CD4-positive, alpha-beta T cell treated with Interleukin-4 for 1 hour (primary cell): ENCODE results near the gene SOX15.
"Not testable (repeated sequence)": the region's sequence is repeated elsewhere in the genome, so short reads cannot be mapped to it uniquely, and the experiment has no call there.

ENCODE experiments used
- DNase-seq, 2 donors: peaks; one replicate each; pipeline ENCODE4 v3.0.0-alpha.2; 2020 to 2022

The SOX15 gene

GRCh38 chr17:7606280-7606679, 16.4 kb upstream of the SOX15 start:
- no peak for DNase-seq

DNA sequence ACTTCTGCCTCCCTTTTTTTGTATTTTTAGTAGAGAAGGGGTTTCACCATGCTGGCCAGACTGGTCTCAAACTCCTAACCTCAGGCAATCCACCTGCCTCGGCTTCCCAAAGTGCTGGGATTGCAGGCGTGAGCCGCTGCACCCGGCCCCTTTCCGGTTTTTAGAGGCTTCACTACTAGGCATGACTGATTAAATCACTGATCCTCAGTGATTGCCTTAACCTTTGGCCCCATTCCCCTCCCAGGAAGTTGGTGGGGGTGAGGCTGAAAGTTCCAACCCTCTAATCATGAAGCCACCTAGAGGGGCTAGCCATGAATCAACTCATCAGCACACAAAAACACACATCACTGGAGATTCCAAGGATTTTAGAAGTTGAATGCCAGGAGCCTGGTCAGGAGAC, 7.7 kb upstream of the SOX15 start:
- DNase-seq, result not testable (repeated sequence)

GRCh38 chr17:7593296-7593695, 3.4 kb upstream of the SOX15 start:
- DNase-seq, result no peak

- no peak for DNase-seq
Observed at GRCh38 chr17:7592422-7593021, 2.6 kb upstream of the SOX15 start.

GRCh38 chr17:7591596-7591995, 1.7 kb upstream of the SOX15 start:
- DNase-seq, result no peak

- no peak for DNase-seq
Observed at GRCh38 chr17:7590743-7591142, 849 bp upstream of the SOX15 start.

- peak; percentile 74 to 77 for DNase-seq
Observed at GRCh38 chr17:7589204-7589868, 558 bp downstream of the SOX15 start.

GRCh38 chr17:7588553-7589203, 1.2 kb downstream of the SOX15 start:
- DNase-seq, result no peak

DNA sequence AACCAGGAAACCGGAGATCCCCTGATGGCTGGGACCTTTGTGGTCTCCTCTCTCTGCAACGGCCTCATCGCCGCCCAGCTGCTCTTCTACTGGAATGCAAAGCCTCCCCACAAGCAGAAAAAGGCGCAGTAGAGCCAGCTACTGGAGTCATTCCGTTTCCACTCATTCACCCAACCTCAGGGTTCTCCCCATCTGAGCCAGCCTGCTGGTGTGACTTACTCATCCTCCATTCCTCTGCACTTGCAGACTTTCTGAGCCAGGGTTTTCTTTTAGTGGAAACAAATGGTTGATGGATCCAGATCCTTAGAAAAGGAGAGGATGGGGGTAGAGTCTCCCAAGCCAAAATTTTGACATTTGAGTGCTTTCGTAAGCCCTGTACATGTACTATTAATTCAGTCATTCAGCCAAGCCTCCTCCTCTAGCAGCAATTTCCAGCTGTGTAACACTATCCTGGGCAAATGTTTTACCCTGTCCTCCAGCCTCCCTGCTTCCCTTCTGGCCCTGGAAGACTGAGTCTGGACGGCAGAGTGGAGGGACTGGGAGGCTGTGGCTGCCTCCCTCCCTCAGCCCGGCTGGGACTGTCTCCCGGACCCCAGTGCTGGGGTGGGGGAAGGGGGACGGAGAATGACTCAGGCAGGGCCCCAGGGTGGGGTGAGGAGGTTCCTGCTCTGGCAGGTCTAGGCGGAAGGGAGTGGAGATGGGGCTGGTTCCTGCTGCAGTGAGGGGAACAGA, 2.3 kb downstream of the SOX15 start:
- DNase-seq, result no peak

- DNase-seq, result no peak
Observed at GRCh38 chr17:7586673-7587419, 3.0 kb downstream of the SOX15 start.

GRCh38 chr17:7583253-7584109, 6.4 kb downstream of the SOX15 start, which contains the start of gene MPDU1:
TSS of gene MPDU1 (plus strand) at chr17:7583852. CDS start at chr17:7583863, 11 bp downstream.
- DNase-seq, result peak; percentile 96 to 97

- no peak for DNase-seq
Observed at GRCh38 chr17:7582396-7583252, 7.3 kb downstream of the SOX15 start.

GRCh38 chr17:7580604-7581575, 9.0 kb downstream of the SOX15 start:
- DNase-seq, result no peak

DNA sequence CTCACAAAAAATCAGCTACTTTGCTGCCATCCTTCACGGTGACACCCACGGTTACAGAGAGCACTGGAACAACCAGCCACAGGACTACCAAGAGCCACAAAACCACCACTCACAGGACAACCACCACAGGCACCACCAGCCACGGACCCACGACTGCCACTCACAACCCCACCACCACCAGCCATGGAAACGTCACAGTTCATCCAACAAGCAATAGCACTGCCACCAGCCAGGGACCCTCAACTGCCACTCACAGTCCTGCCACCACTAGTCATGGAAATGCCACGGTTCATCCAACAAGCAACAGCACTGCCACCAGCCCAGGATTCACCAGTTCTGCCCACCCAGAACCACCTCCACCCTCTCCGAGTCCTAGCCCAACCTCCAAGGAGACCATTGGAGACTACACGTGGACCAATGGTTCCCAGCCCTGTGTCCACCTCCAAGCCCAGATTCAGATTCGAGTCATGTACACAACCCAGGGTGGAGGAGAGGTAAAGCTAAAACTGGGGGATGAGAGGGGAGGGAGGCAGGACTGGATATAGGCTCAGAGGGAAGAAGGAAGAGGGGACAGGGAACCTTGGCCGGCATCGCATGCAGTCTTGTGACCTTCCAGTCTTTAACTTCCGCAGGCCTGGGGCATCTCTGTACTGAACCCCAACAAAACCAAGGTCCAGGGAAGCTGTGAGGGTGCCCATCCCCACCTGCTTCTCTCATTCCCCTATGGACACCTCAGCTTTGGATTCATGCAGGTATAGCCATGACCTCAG, 9.9 kb downstream of the SOX15 start:
- DNase-seq, result peak in 1 of 2 donors; percentile 58

GRCh38 chr17:7579001-7579833, 10.7 kb downstream of the SOX15 start, which contains the start of gene CD68:
TSS of gene CD68 (plus strand) at chr17:7579638. CDS start at chr17:7579678, 40 bp downstream.
- peak; percentile 70 to 86 for DNase-seq

DNA sequence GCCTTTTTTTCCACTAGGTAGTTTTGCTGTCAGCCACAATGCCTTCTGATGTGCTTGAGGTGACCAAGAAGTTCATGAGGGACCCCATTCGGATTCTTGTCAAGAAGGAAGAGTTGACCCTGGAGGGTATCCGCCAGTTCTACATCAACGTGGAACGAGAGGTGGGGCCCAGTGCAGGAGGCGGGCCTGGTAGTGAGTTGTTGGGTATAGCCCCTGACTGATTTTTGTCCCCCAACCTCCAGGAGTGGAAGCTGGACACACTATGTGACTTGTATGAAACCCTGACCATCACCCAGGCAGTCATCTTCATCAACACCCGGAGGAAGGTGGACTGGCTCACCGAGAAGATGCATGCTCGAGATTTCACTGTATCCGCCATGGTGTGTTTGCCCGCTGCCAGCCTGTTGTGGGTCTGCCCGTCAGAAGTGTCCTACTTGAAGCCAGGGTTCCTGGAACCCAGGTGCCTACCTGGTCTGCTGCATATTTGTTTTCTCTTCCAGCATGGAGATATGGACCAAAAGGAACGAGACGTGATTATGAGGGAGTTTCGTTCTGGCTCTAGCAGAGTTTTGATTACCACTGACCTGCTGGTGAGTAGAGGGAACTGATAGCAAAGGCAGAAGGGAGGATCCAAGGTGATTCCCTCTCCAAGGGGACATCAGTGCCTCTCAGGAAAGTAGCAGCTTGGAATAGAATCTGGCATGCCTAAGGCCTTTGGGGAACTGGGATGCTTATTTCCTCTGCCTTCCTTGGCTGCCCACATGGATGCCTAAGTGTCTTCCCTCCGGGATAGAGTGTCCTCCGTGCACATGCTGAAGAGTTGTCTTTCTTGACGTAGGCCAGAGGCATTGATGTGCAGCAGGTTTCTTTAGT, 12.3 kb downstream of the SOX15 start:
- no peak for DNase-seq
